ENCODE data around the gene MAPK11. TPM values are rescaled to one million over a fixed set of nuclear protein-coding genes. Genes with fewer than 3 reads are reported as not detected.
A peak's percentile ranks its signal among the peaks of the same experiment; 100 is the strongest.

The MAPK11 gene
- total and polyA plus RNA-seq, 9 of the 15 experiments (the other 6 are each of a cell fraction or from before 2014, with no cell fraction given) = 0.06 to 14.6 (median 5.3) TPM

- Histone ChIP-seq H3K27me3 (ENCODE audit: control insufficient read depth in 2 of 2, insufficient read depth in 2 of 2, low read length in 2 of 2) (no peaks in the 10 kb centered on the region), H3K4me2 (ENCODE audit: insufficient read depth, low read length) (peak within 1 kb of the TSS; percentile 79), H3K27ac (ENCODE audit: extremely low read depth, low read depth, low read length) (peak within 1 kb of the TSS; percentile 76), H4K20me1 (replicated peaks; ENCODE audit: control insufficient read depth, insufficient read depth, low read length) (no peaks in the 10 kb centered on the region), H2AFZ (ENCODE audit: low read depth, low read length) (peak within 1 kb of the TSS; percentile 72; the same call in 1 of the 2 replicates), H3K9me1 (ENCODE audit: control insufficient read depth, insufficient read depth, low read length) (no peaks in the 10 kb centered on the region), H3K79me2 (ENCODE audit: control insufficient read depth, insufficient read depth, low read length) (peaks cover 27% of the 10 kb centered on the region), H3K9me3 (replicated peaks; ENCODE audit: control insufficient read depth, insufficient read depth, low read depth, low read length) (no peaks in the 10 kb centered on the region), H3K9ac (ENCODE audit: insufficient read depth in 1 of 2, low read depth in 2 of 2, low read length in 2 of 2) (peak within 1 kb of the TSS; percentile 72 to 95), H3K36me3 (ENCODE audit: control insufficient read depth, insufficient read depth, low read length) (peaks cover 25% of the 10 kb centered on the region; the same call in 1 of the 3 replicates), H3K4me3 (peak within 1 kb of the TSS; percentile 64), H3K4me1 (replicated peaks in 1 of 2; ENCODE audit: control insufficient read depth in 2 of 2, insufficient read depth in 2 of 2, low read length in 2 of 2) (peaks cover 15 to 85% of the 10 kb centered on the region in 2 experiments; a peak in 4 of 5 replicates)
- ChIA-PET POLR2A (interaction anchor here (0.6 to 1.5 kb wide), 4 partner anchors 10 to 71 kb away, joined by 3 to 5 read pairs (median 3); partner anchors contain the start of genes HDAC10 and PLXNB2), CTCF (ENCODE audit: low intra/inter-chr PET ratio) (no interaction called here)
- no TSS peak for BruUV-seq (replicated peaks)
- in situ Hi-C loops (cut with MboI) (no loop called here), intact Hi-C loops (cut with micrococcal nuclease) (no loop called here)
- ATAC-seq (peak; percentile 76), DNase-seq (ENCODE audit: extremely low read depth in 1 of 4, low spot score in 3 of 4) (peak; percentile 71 to 84 (median 80)), FAIRE-seq (no peak)
- WGBS (ENCODE audit: insufficient coverage, low coverage, missing lambda C conversion rate) = 8% methylated on average over 10 of the region's 61 CpGs
- TF ChIP-seq MYC (IDR thresholded peaks at IDR 0.05; ENCODE audit: low read depth, low read length) = peak; percentile 37; the same call in 1 of the 2 replicates
- TF ChIP-seq MYC (CRISPR knock-in tag; IDR thresholded peaks at IDR 0.05; ENCODE audit: borderline replicate concordance, low read depth) = no peak
- TF ChIP-seq E2F6 (IDR thresholded peaks at IDR 0.05; ENCODE audit: borderline replicate concordance in 1 of 2, extremely low read depth in 1 of 2, insufficient read depth in 1 of 2, insufficient read length in 1 of 2, low read depth in 1 of 2, low read length in 1 of 2, poor library complexity in 1 of 2, severe bottlenecking in 1 of 2) = peak in 1 of 2 experiments; percentile 72
- 0 out of 2 replicates have a peak, but pooled peaks have one; percentile 5 for TF ChIP-seq GATAD2B (IDR thresholded peaks at IDR 0.05; ENCODE audit: borderline replicate concordance)
- TF ChIP-seq ZBTB7A (IDR thresholded peaks at IDR 0.05; ENCODE audit: borderline replicate concordance, control insufficient read depth, low read depth, low read length) = peak; percentile 86; the same call in 1 of the 2 replicates
- no peak for TF ChIP-seq SAP30 (IDR thresholded peaks at IDR 0.05; ENCODE audit: borderline replicate concordance, insufficient read depth, low read depth, low read length, poor library complexity, severe bottlenecking)
- peak; percentile 42 for TF ChIP-seq GABPA (tag; conservative IDR thresholded peaks at IDR 0.05; ENCODE audit: low read depth)
- no peak for TF ChIP-seq ZNF740 (CRISPR knock-in tag; IDR thresholded peaks at IDR 0.05)
- 0 out of 4 replicates have a peak, but pooled peaks of 1 of the 2 experiments have one; percentile 20 for TF ChIP-seq ZNF740 (tag; IDR thresholded peaks at IDR 0.05)
- TF ChIP-seq MAZ (CRISPR knock-in tag; conservative IDR thresholded peaks at IDR 0.05 in 1 of 2, IDR thresholded peaks at IDR 0.05 in 1 of 2) = peak; percentile 35 to 40; a peak in 1 of 4 replicates
- peak; percentile 10; the same call in 1 of the 2 replicates for TF ChIP-seq SMAD4 (CRISPR knock-in tag; conservative IDR thresholded peaks at IDR 0.05)
- no peak for TF ChIP-seq BRF2 (IDR thresholded peaks at IDR 0.05; ENCODE audit: borderline replicate concordance, insufficient read depth, insufficient read length)
- TF ChIP-seq GMEB1 (CRISPR knock-in tag; IDR thresholded peaks at IDR 0.05) = no peak
Measured at GRCh38 chr22:50261615-50262459, 8.3 kb downstream of the MAPK11 start, which contains the start of gene MAPK12. MAPK12 (minus strand) TSS chr22:50261683; CDS start chr22:50261509, 174 bp downstream.

All from K562 (cell line).